ENCODE measurements around the gene GTPBP4. TPM values are rescaled to one million over a fixed set of nuclear protein-coding genes. Genes with fewer than 3 reads are reported as not detected.

Gene GTPBP4
- total and polyA plus RNA-seq, 9 of the 15 experiments (the other 6 are each of a cell fraction or from before 2014, with no cell fraction given): 79.0 to 155 (median 128) TPM

DNA sequence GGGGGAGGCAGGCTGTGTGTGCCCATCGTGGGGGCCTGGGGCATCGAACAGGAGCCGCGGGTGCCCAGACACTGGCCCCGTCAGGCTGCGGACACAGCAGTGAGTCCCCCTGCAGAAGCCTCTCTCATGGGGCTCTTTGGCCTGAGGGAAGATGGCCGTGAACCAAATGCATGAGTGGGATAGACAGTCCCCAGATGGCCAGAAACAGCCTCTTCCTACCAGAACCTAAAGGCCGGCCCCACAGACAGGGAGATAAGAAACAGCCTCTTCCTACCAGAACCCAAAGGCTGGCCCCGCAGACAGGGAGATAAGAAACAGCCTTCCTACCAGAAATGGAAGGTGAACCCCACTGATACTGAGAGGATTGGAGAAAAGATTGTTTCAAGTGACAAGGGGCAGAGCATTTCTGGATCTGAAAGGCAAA is 20.8 kb downstream of the GTPBP4 start:
- Histone ChIP-seq H3K9me1 (ENCODE audit: control insufficient read depth, insufficient read depth, low read length) (peaks cover 4% of the 10 kb centered on the region), H2AFZ (ENCODE audit: low read depth, low read length) (no peak overlapping the region), H3K27me3 (ENCODE audit: control insufficient read depth in 2 of 2, insufficient read depth in 2 of 2, low read length in 2 of 2) (no peaks in the 10 kb centered on the region), H3K9me3 (replicated peaks; ENCODE audit: control insufficient read depth, insufficient read depth, low read depth, low read length) (no peaks in the 10 kb centered on the region), H3K27ac (ENCODE audit: extremely low read depth, low read depth, low read length) (peak overlapping the region; percentile 58; the same call in 2 of the 3 replicates), H3K36me3 (ENCODE audit: control insufficient read depth, insufficient read depth, low read length) (peaks cover 99% of the 10 kb centered on the region), H3K4me3 (no peak overlapping the region), H4K20me1 (replicated peaks; ENCODE audit: control insufficient read depth, insufficient read depth, low read length) (peaks cover 18% of the 10 kb centered on the region), H3K4me1 (replicated peaks in 1 of 2; ENCODE audit: control insufficient read depth in 2 of 2, insufficient read depth in 2 of 2, low read length in 2 of 2) (peaks cover 5 to 13% of the 10 kb centered on the region in 2 experiments; a peak in 4 of 5 replicates), H3K79me2 (ENCODE audit: control insufficient read depth, insufficient read depth, low read length) (peaks cover 26% of the 10 kb centered on the region; the same call in 2 of the 3 replicates), H3K4me2 (ENCODE audit: insufficient read depth, low read length) (peak overlapping the region; percentile 1; the same call in 1 of the 2 replicates), H3K9ac (ENCODE audit: insufficient read depth in 1 of 2, low read depth in 2 of 2, low read length in 2 of 2) (peak overlapping the region in 1 of 2 experiments; percentile 60; a peak in 1 of 4 replicates)
- BruUV-seq (replicated peaks): no TSS peak
- in situ Hi-C loops (cut with MboI): no loop called here
- 51% methylated on average over 9 of the region's 9 CpGs for WGBS (ENCODE audit: insufficient coverage, low coverage, missing lambda C conversion rate)
- ChIA-PET POLR2A (interaction anchor here (1.0 to 1.3 kb wide), 3 partner anchors 10 to 22 kb away, joined by 3 read pairs; no protein-coding TSS in a partner anchor), CTCF (ENCODE audit: low intra/inter-chr PET ratio) (no interaction called here)
- DNase-seq (ENCODE audit: extremely low read depth in 1 of 4, low spot score in 3 of 4): peak; percentile 59 to 82 (median 66)
- intact Hi-C loops (cut with micrococcal nuclease): no loop called here
- FAIRE-seq: peak; percentile 72
- ATAC-seq: peak; percentile 90
- TF ChIP-seq, protein P1, sequence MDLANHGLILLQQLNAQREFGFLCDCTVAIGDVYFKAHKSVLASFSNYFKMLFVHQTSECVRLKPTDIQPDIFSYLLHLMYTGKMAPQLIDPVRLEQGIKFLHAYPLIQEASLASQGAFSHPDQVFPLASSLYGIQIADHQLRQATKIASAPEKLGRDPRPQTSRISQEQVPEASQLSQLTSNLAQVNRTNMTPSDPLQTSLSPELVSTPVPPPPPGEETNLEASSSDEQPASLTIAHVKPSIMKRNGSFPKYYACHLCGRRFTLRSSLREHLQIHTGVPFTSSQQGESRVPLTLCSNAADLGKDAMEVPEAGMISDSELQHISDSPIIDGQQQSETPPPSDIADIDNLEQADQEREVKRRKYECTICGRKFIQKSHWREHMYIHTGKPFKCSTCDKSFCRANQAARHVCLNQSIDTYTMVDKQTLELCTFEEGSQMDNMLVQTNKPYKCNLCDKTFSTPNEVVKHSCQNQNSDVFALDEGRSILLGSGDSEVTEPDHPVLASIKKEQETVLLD (IDR thresholded peaks at IDR 0.05): peak; percentile 34; the same call in 1 of the 2 replicates
- TF ChIP-seq, protein P2, sequence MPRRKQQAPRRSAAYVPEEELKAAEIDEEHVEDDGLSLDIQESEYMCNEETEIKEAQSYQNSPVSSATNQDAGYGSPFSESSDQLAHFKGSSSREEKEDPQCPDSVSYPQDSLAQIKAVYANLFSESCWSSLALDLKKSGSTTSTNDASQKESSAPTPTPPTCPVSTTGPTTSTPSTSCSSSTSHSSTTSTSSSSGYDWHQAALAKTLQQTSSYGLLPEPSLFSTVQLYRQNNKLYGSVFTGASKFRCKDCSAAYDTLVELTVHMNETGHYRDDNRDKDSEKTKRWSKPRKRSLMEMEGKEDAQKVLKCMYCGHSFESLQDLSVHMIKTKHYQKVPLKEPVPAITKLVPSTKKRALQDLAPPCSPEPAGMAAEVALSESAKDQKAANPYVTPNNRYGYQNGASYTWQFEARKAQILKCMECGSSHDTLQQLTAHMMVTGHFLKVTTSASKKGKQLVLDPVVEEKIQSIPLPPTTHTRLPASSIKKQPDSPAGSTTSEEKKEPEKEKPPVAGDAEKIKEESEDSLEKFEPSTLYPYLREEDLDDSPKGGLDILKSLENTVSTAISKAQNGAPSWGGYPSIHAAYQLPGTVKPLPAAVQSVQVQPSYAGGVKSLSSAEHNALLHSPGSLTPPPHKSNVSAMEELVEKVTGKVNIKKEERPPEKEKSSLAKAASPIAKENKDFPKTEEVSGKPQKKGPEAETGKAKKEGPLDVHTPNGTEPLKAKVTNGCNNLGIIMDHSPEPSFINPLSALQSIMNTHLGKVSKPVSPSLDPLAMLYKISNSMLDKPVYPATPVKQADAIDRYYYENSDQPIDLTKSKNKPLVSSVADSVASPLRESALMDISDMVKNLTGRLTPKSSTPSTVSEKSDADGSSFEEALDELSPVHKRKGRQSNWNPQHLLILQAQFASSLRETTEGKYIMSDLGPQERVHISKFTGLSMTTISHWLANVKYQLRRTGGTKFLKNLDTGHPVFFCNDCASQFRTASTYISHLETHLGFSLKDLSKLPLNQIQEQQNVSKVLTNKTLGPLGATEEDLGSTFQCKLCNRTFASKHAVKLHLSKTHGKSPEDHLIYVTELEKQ (CRISPR knock-in tag; IDR thresholded peaks at IDR 0.05): no peak
- TF ChIP-seq PTBP1 (IDR thresholded peaks at IDR 0.05; ENCODE audit: low read depth, low read length) (peak; percentile 98), MYNN (IDR thresholded peaks at IDR 0.05) (0 out of 2 replicates have a peak, but pooled peaks have one; percentile 33), MYNN (CRISPR knock-in tag; IDR thresholded peaks at IDR 0.05) (no peak), HDAC1 (IDR thresholded peaks at IDR 0.05) (0 out of 4 replicates have a peak, but pooled peaks of 1 of the 2 experiments have one; percentile 22), NCOR1 (IDR thresholded peaks at IDR 0.05) (peak; percentile 83), TEAD4 (IDR thresholded peaks at IDR 0.05; ENCODE audit: low read length) (peak; percentile 80), TEAD4 (CRISPR knock-in tag; IDR thresholded peaks at IDR 0.05; ENCODE audit: borderline replicate concordance) (no peak), ZNF197 (CRISPR knock-in tag; IDR thresholded peaks at IDR 0.05; ENCODE audit: low read depth) (peak; percentile 51; the same call in 1 of the 2 replicates), LEF1 (IDR thresholded peaks at IDR 0.05) (no peak), TAL1 (IDR thresholded peaks at IDR 0.05) (peak; percentile 85), EP300 (IDR thresholded peaks at IDR 0.05; ENCODE audit: low read length) (peak; percentile 61), GATA2 (CRISPR knock-in tag; IDR thresholded peaks at IDR 0.05) (peak; percentile 61; the same call in 1 of the 2 replicates), ZNF24 (IDR thresholded peaks at IDR 0.05) (no peak), MTA1 (IDR thresholded peaks at IDR 0.05; ENCODE audit: borderline replicate concordance) (0 out of 2 replicates have a peak, but pooled peaks have one; percentile 55), RBM14 (IDR thresholded peaks at IDR 0.05; ENCODE audit: borderline replicate concordance, insufficient read depth, low read depth, low read length) (no peak)
- TF ChIP-seq, protein P3, sequence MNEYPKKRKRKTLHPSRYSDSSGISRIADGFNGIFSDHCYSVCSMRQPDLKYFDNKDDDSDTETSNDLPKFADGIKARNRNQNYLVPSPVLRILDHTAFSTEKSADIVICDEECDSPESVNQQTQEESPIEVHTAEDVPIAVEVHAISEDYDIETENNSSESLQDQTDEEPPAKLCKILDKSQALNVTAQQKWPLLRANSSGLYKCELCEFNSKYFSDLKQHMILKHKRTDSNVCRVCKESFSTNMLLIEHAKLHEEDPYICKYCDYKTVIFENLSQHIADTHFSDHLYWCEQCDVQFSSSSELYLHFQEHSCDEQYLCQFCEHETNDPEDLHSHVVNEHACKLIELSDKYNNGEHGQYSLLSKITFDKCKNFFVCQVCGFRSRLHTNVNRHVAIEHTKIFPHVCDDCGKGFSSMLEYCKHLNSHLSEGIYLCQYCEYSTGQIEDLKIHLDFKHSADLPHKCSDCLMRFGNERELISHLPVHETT (CRISPR knock-in tag; conservative IDR thresholded peaks at IDR 0.05 in 1 of 2, IDR thresholded peaks at IDR 0.05 in 1 of 2): peak in 1 of 2 experiments; percentile 55; a peak in 1 of 4 replicates

Measured in K562 (cell line).